ENCODE measurements around the gene DOK7. TPM values are rescaled to one million over a fixed set of nuclear protein-coding genes. Genes with fewer than 3 reads are reported as not detected.

The DOK7 gene
- total RNA-seq, 2 experiments from 2014 or later: not detected

GRCh38 chr4:3473996-3474765 lies 11.1 kb downstream of the DOK7 start:
- H3K4me1 Mint-ChIP-seq (ENCODE audit: low read depth): no peaks in the 10 kb centered on the region
- H3K27ac Mint-ChIP-seq: no peak overlapping the region
- no peaks in the 10 kb centered on the region for H3K36me3 Mint-ChIP-seq (ENCODE audit: low read depth)
- H3K4me3 Mint-ChIP-seq: no peak overlapping the region
- Histone ChIP-seq H3K4me3 (ENCODE audit: low read length) (no peak overlapping the region), H3K36me3 (ENCODE audit: insufficient read depth, low read length) (no peaks in the 10 kb centered on the region), H3K27me3 (ENCODE audit: control insufficient read depth in 1 of 2, insufficient read depth in 2 of 2, low read length in 2 of 2) (peaks cover 0 to 6% of the 10 kb centered on the region in 2 experiments), H3K27ac (ENCODE audit: low read depth in 1 of 2, low read length in 2 of 2) (no peak overlapping the region), H3K4me1 (ENCODE audit: insufficient read depth, low read length) (no peaks in the 10 kb centered on the region), H3K9me3 (ENCODE audit: control insufficient read depth in 1 of 2, insufficient read depth in 1 of 2, low read length in 2 of 2) (peaks cover 0 to 9% of the 10 kb centered on the region in 2 experiments)
- intact Hi-C loops (cut with DNase I, micrococcal nuclease): no loop called here
- CTCF ChIA-PET: no interaction called here
- no peaks in the 10 kb centered on the region for H3K27me3 Mint-ChIP-seq
- no peak for ATAC-seq (ENCODE audit: poor library complexity)
- no peak for DNase-seq
- H3K9me3 Mint-ChIP-seq: no peaks in the 10 kb centered on the region
- POLR2A ChIA-PET: no interaction called here
- TF ChIP-seq, protein P1, sequence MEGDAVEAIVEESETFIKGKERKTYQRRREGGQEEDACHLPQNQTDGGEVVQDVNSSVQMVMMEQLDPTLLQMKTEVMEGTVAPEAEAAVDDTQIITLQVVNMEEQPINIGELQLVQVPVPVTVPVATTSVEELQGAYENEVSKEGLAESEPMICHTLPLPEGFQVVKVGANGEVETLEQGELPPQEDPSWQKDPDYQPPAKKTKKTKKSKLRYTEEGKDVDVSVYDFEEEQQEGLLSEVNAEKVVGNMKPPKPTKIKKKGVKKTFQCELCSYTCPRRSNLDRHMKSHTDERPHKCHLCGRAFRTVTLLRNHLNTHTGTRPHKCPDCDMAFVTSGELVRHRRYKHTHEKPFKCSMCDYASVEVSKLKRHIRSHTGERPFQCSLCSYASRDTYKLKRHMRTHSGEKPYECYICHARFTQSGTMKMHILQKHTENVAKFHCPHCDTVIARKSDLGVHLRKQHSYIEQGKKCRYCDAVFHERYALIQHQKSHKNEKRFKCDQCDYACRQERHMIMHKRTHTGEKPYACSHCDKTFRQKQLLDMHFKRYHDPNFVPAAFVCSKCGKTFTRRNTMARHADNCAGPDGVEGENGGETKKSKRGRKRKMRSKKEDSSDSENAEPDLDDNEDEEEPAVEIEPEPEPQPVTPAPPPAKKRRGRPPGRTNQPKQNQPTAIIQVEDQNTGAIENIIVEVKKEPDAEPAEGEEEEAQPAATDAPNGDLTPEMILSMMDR (IDR thresholded peaks at IDR 0.05): no peak

GRCh38 chr4:3475041-3475712 lies 12.1 kb downstream of the DOK7 start:
- ChIA-PET CTCF (no interaction called here), POLR2A (no interaction called here)
- ATAC-seq (ENCODE audit: poor library complexity) (no peak), DNase-seq (no peak)
- no peaks in the 10 kb centered on the region for H3K4me1 Mint-ChIP-seq (ENCODE audit: low read depth)
- no peaks in the 10 kb centered on the region for H3K9me3 Mint-ChIP-seq
- Histone ChIP-seq H3K4me3 (ENCODE audit: low read length) (no peak overlapping the region), H3K27ac (ENCODE audit: low read depth in 1 of 2, low read length in 2 of 2) (no peak overlapping the region), H3K36me3 (ENCODE audit: insufficient read depth, low read length) (no peaks in the 10 kb centered on the region), H3K9me3 (ENCODE audit: control insufficient read depth in 1 of 2, insufficient read depth in 1 of 2, low read length in 2 of 2) (peaks cover 0 to 6% of the 10 kb centered on the region in 2 experiments), H3K4me1 (ENCODE audit: insufficient read depth, low read length) (no peaks in the 10 kb centered on the region), H3K27me3 (ENCODE audit: control insufficient read depth in 1 of 2, insufficient read depth in 2 of 2, low read length in 2 of 2) (peaks cover 2 to 6% of the 10 kb centered on the region in 2 experiments)
- H3K36me3 Mint-ChIP-seq (ENCODE audit: low read depth): no peaks in the 10 kb centered on the region
- no peaks in the 10 kb centered on the region for H3K27me3 Mint-ChIP-seq
- no peak overlapping the region for H3K4me3 Mint-ChIP-seq
- TF ChIP-seq, protein P1 (IDR thresholded peaks at IDR 0.05): no peak
- intact Hi-C loops (cut with DNase I, micrococcal nuclease): no loop called here
- H3K27ac Mint-ChIP-seq: no peak overlapping the region

DNA sequence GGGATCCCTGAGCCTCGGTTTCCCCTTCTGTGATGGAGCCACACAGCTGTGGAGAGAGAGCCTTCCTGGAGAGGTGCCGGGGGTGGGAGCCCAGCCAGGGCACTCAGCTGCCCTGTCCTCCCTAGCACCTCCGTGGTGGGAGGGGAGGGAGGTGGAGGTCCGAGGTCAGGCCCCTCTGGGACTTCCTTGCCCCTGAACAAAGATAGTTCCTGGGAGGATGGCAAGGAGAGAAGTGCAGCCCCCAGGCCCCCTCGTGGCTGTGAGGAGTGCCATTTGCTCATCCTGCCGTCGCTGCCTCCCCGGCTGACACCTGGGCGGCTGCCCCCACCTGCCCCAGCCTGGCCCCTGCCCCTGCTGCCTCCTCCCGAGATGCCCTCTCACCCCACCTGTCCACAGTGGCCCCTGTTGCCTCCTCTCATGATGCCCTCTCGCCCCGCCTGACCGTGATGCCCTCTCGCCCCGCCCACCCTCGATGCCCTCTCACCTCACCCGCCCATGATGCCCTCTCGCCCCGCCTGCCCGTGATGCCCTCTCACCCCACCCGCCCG lies 12.7 kb downstream of the DOK7 start:
- Mint-ChIP-seq H3K27me3 (peaks cover 6% of the 10 kb centered on the region), H3K9me3 (no peaks in the 10 kb centered on the region), H3K4me1 (ENCODE audit: low read depth) (no peaks in the 10 kb centered on the region), H3K27ac (no peak overlapping the region), H3K36me3 (ENCODE audit: low read depth) (no peaks in the 10 kb centered on the region), H3K4me3 (no peak overlapping the region)
- peaks cover 6% of the 10 kb centered on the region for H3K4me1 ChIP-seq (ENCODE audit: insufficient read depth, low read length)
- no peak overlapping the region for H3K4me3 ChIP-seq (ENCODE audit: low read length)
- peaks cover 0 to 9% of the 10 kb centered on the region in 2 experiments for H3K9me3 ChIP-seq (ENCODE audit: control insufficient read depth in 1 of 2, insufficient read depth in 1 of 2, low read length in 2 of 2)
- DNase-seq (no peak), ATAC-seq (ENCODE audit: poor library complexity) (no peak)
- H3K27ac ChIP-seq (ENCODE audit: low read depth in 1 of 2, low read length in 2 of 2): no peak overlapping the region
- ChIA-PET CTCF (no interaction called here), POLR2A (no interaction called here)
- no peaks in the 10 kb centered on the region for H3K36me3 ChIP-seq (ENCODE audit: insufficient read depth, low read length)
- intact Hi-C loops (cut with DNase I, micrococcal nuclease): no loop called here
- TF ChIP-seq, protein P1 (IDR thresholded peaks at IDR 0.05): no peak
- peaks cover 6 to 8% of the 10 kb centered on the region in 2 experiments for H3K27me3 ChIP-seq (ENCODE audit: control insufficient read depth in 1 of 2, insufficient read depth in 2 of 2, low read length in 2 of 2)

Measured in CD4-positive, alpha-beta T cell (primary cell).